Tibial nerve (tissue), 4 donors: ENCODE results near the gene PRKAB2. TPM values are rescaled to one million over a fixed set of nuclear protein-coding genes. Genes with fewer than 3 reads are reported as not detected.
"Not testable (repeated sequence)": the region's sequence is repeated elsewhere in the genome, so short reads cannot be mapped to it uniquely, and the experiment has no call there.

Experiments used
- DNase-seq, 2 donors: peaks; one replicate each; pipeline ENCODE4 v3.0.0-alpha.2; 2019; ENCODE audit warnings: low spot score in 2 of 2
- H3K27ac ChIP-seq, 4 donors: fragments of 200-600 bp; sonication (generic) in 3 of 4; one replicate each; pipeline ENCODE4 v1.5.1; 2017 to 2019; ENCODE audit warnings: mild to moderate bottlenecking in 1 of 4
- H3K27me3 ChIP-seq, 2 donors: fragments of 200-600 bp; sonication (generic) in 1 of 2; one replicate each; pipeline versions ENCODE4 v1.5.1 to v1.6.0; 2017 to 2019
- H3K36me3 ChIP-seq, 3 donors: fragments of 200-600 bp; sonication (generic); one replicate each; pipeline ENCODE4 v1.5.1; 2018 to 2019
- H3K4me1 ChIP-seq, 4 donors: fragments of 200-600 bp; sonication (generic) in 3 of 4; one replicate each; pipeline ENCODE4 v1.5.1; 2017 to 2019
- H3K4me3 ChIP-seq, 4 donors: fragments of 200-600 bp; sonication (generic) in 3 of 4; one replicate each; pipeline ENCODE4 v1.5.1; 2017 to 2019; ENCODE audit warnings: mild to moderate bottlenecking in 1 of 4, moderate library complexity in 1 of 4
- H3K9me3 ChIP-seq, 4 donors: fragments of 200-600 bp; sonication (generic) in 3 of 4; one replicate each; pipeline ENCODE4 v1.5.1; 2017 to 2019
- CTCF ChIP-seq, 5 experiments: fragments of 200-600 bp in 3 of 5; fragments of 450-650 bp in 2 of 5; sonication (generic) in 3 of 5; IDR thresholded peaks; one replicate each; pipeline ENCODE4 v1.5.1; 2016 to 2019; ENCODE audit warnings: antibody characterized with exemption in 5 of 5, mild to moderate bottlenecking in 3 of 5, moderate library complexity in 2 of 5
- EP300 ChIP-seq, 2 donors: sonication (generic); formaldehyde crosslinking; IDR thresholded peaks; one replicate each; pipeline ENCODE4 v1.6.1; 2017; ENCODE audit warnings: antibody characterized with exemption in 2 of 2, mild to moderate bottlenecking in 1 of 2
- POLR2A ChIP-seq, 2 donors: fragments of 450-650 bp; IDR thresholded peaks; one replicate each; pipeline ENCODE4 v1.6.1; 2017; ENCODE audit warnings: antibody characterized with exemption in 2 of 2, mild to moderate bottlenecking in 2 of 2, moderate library complexity in 2 of 2
- WGBS, 2 donors: methylation state at CpG; one replicate each; pipeline ENCODE4 v1.1.5; 2018; 5-methylcytosine and 5-hydroxymethylcytosine counted together
- total RNA-seq, 4 donors: library from RNA; depleted of rRNA; stranded (reverse); fragments of >200 nt; gene quantifications; one replicate each; pipeline ENCODE4 v1.1.0, GENCODE V29; 2016

PRKAB2 gene
- total RNA-seq, 4 donors from 2014 or later, result 12.6 to 23.4 (median 15.1) TPM

GRCh38 chr1:147110434-147110833 lies 61.8 kb downstream of the PRKAB2 start:
- TF ChIP-seq POLR2A (IDR thresholded peaks at IDR 0.05) (no peak), EP300 (IDR thresholded peaks at IDR 0.05) (no peak), CTCF (IDR thresholded peaks at IDR 0.05) (no peak)
- H3K27ac ChIP-seq, result no peak overlapping the region
- 92 to 94% methylated on average over 1 of the region's 1 CpG for WGBS, 2 donors

GRCh38 chr1:147109762-147110161 lies 62.5 kb downstream of the PRKAB2 start:
- no peak for TF ChIP-seq POLR2A (IDR thresholded peaks at IDR 0.05)
- no peak for TF ChIP-seq CTCF (IDR thresholded peaks at IDR 0.05)
- no peak for TF ChIP-seq EP300 (IDR thresholded peaks at IDR 0.05)
- Histone ChIP-seq H3K36me3 (no peaks in the 10 kb centered on the region), H3K9me3 (no peaks in the 10 kb centered on the region), H3K4me3 (no peak overlapping the region), H3K27ac (no peak overlapping the region), H3K4me1 (no peaks in the 10 kb centered on the region), H3K27me3 (no peaks in the 10 kb centered on the region)
- 59 to 64% methylated on average over 4 of the region's 4 CpGs for WGBS, 2 donors
- no peak for DNase-seq

More at GRCh38 chr1:147110434-147110833, 61.8 kb downstream of the PRKAB2 start:
- DNase-seq, result no peak
- Histone ChIP-seq H3K4me1 (no peaks in the 10 kb centered on the region), H3K27me3 (no peaks in the 10 kb centered on the region), H3K9me3 (no peaks in the 10 kb centered on the region), H3K4me3 (no peak overlapping the region), H3K36me3 (no peaks in the 10 kb centered on the region)

- TF ChIP-seq POLR2A (IDR thresholded peaks at IDR 0.05), result no peak
- no peak for TF ChIP-seq EP300 (IDR thresholded peaks at IDR 0.05)
- no peak for TF ChIP-seq CTCF (IDR thresholded peaks at IDR 0.05)
- no peak for DNase-seq
- no peak overlapping the region for H3K4me3 ChIP-seq
- H3K27me3 ChIP-seq, result no peaks in the 10 kb centered on the region
- H3K9me3 ChIP-seq, result no peaks in the 10 kb centered on the region
- H3K36me3 ChIP-seq, result no peaks in the 10 kb centered on the region
- 96% methylated on average over 1 of the region's 1 CpG for WGBS, 2 donors
- H3K27ac ChIP-seq, result no peak overlapping the region
- H3K4me1 ChIP-seq, result no peaks in the 10 kb centered on the region
These were observed 63.2 kb downstream of the PRKAB2 start for GRCh38 chr1:147109041-147109440.

GRCh38 chr1:147106407-147106881 lies 65.8 kb downstream of the PRKAB2 start:
- not testable (repeated sequence) for H3K36me3 ChIP-seq, H3K9me3 ChIP-seq, H3K27me3 ChIP-seq, H3K4me1 ChIP-seq, H3K27ac ChIP-seq, DNase-seq, H3K4me3 ChIP-seq
- 67% methylated on average over 9 of the region's 9 CpGs for WGBS, 2 donors

- no peak for TF ChIP-seq CTCF (IDR thresholded peaks at IDR 0.05)
- no peak for TF ChIP-seq EP300 (IDR thresholded peaks at IDR 0.05)
- no peak for TF ChIP-seq POLR2A (IDR thresholded peaks at IDR 0.05)
- Histone ChIP-seq H3K9me3 (no peaks in the 10 kb centered on the region), H3K27me3 (no peaks in the 10 kb centered on the region), H3K4me3 (no peak overlapping the region), H3K36me3 (no peaks in the 10 kb centered on the region), H3K4me1 (no peaks in the 10 kb centered on the region), H3K27ac (no peak overlapping the region)
- DNase-seq, result no peak
- 74 to 90% methylated on average over 8 of the region's 8 CpGs for WGBS, 2 donors
These were observed 66.4 kb downstream of the PRKAB2 start for GRCh38 chr1:147105909-147106308.

Other genes starting within 250 kb of the PRKAB2 start
- gene NBPF12, start 234.1 kb downstream of the PRKAB2 start, total RNA-seq, result 10 to 100 TPM; 13.4 to 27.3 (median 14.6) TPM
- gene FMO5, start 52.9 kb upstream of the PRKAB2 start, total RNA-seq, result 1 to 10 TPM; 2.6 to 6.3 (median 3.0) TPM
- 10 to 100 TPM; 10.2 to 23.7 (median 19.2) TPM for gene CHD1L, start 70.2 kb upstream of the PRKAB2 start, total RNA-seq